ENCODE measurements around the gene CARS2. TPM values are rescaled to one million over a fixed set of nuclear protein-coding genes. Genes with fewer than 3 reads are reported as not detected.

CARS2 gene
- total and polyA plus RNA-seq, 2 of the 8 experiments (the other 6 are each of a cell fraction or from before 2014, with no cell fraction given) = 47.7 to 55.9 TPM

GRCh38 chr13:110616103-110617101 lies 89.5 kb downstream of the CARS2 start:
- Histone ChIP-seq H3K79me1 (ENCODE audit: low read depth, low read length) (peaks cover 8% of the 10 kb centered on the region; the same call in 1 of the 2 replicates), H4K91ac (replicated peaks; ENCODE audit: insufficient read length, low read length) (no peak overlapping the region), H3K56ac (replicated peaks; ENCODE audit: insufficient read length, low read depth, low read length) (no peak overlapping the region), H2BK5ac (ENCODE audit: low read depth, low read length) (no peak overlapping the region; the same call in 1 of the 2 replicates), H3K4me2 (ENCODE audit: insufficient read depth in 1 of 2, low read depth in 2 of 2, low read length in 2 of 2) (peak overlapping the region; percentile 79 to 99), H3K14ac (ENCODE audit: insufficient read length) (no peak overlapping the region), H4K20me1 (replicated peaks in 1 of 2; ENCODE audit: control insufficient read depth in 1 of 2, insufficient read depth in 2 of 2, low read length in 2 of 2) (peaks cover 9 to 18% of the 10 kb centered on the region in 2 experiments), H2BK20ac (ENCODE audit: low read length) (no peak overlapping the region), H3K9ac (replicated peaks in 1 of 4; ENCODE audit: extremely low read depth in 1 of 4, low read depth in 3 of 4, low read length in 3 of 4) (peak overlapping the region; percentile 53 to 93 (median 66)), H3K4ac (replicated peaks; ENCODE audit: insufficient read length, low read depth, low read length) (no peak overlapping the region), H4K8ac (ENCODE audit: extremely low read depth, insufficient read depth, low read length) (peak overlapping the region; percentile 93; the same call in 1 of the 2 replicates), H3K23me2 (ENCODE audit: low read depth, low read length) (peaks cover 7% of the 10 kb centered on the region; the same call in 1 of the 2 replicates), H3K23ac (ENCODE audit: insufficient read length) (no peak overlapping the region), H2BK12ac (ENCODE audit: low read depth, low read length) (peak overlapping the region; percentile 4; the same call in 1 of the 2 replicates), H3K27ac (ENCODE audit: low read depth, low read length) (no peak overlapping the region), H2BK120ac (replicated peaks; ENCODE audit: low read depth, low read length) (no peak overlapping the region), H3K79me2 (ENCODE audit: control insufficient read depth in 1 of 2, insufficient read depth in 2 of 2, low read length in 2 of 2) (peaks cover 13 to 53% of the 10 kb centered on the region in 2 experiments), H3K18ac (ENCODE audit: extremely low read depth, low read length) (peak overlapping the region; percentile 48; the same call in 1 of the 2 replicates), H2AK5ac (ENCODE audit: low read depth, low read length) (peak overlapping the region; percentile 17; the same call in 1 of the 2 replicates), H3K36me3 (ENCODE audit: control insufficient read depth in 2 of 4, insufficient read depth in 4 of 4, low read length in 3 of 4) (no peaks in the 10 kb centered on the region), H4K5ac (ENCODE audit: insufficient read length, low read depth, low read length) (no peak overlapping the region), H3K27me3 (replicated peaks in 1 of 4; ENCODE audit: control insufficient read depth in 3 of 4, extremely low read depth in 1 of 4, insufficient read depth in 3 of 4, low read length in 3 of 4) (peaks cover 0 to 2% (median 0%) of the 10 kb centered on the region in 4 experiments; a peak in 2 of 7 replicates), H3K4me1 (replicated peaks in 1 of 4; ENCODE audit: control insufficient read depth in 3 of 4, insufficient read depth in 4 of 4, low read length in 3 of 4) (peaks cover 5 to 16% (median 8%) of the 10 kb centered on the region in 4 experiments; a peak in 6 of 7 replicates), H3K4me3 (ENCODE audit: extremely low read depth in 1 of 4, insufficient read depth in 2 of 4, low read depth in 3 of 4, low read length in 4 of 4) (peak overlapping the region; percentile 67 to 90 (median 80)), H2AFZ (ENCODE audit: low read length) (no peak overlapping the region), H3K9me3 (ENCODE audit: insufficient read depth in 2 of 2, low read depth in 1 of 2, low read length in 1 of 2) (no peaks in the 10 kb centered on the region), H2BK15ac (ENCODE audit: low read length) (no peak overlapping the region)
- WGBS, 2 experiments (ENCODE audit: extremely low coverage in 1 of 2, insufficient coverage in 1 of 2, insufficient read length in 1 of 2, insufficient replicate concordance in 2 of 2, low coverage in 1 of 2, low lambda C conversion rate in 2 of 2, missing lambda C conversion rate in 1 of 2) = 21% methylated on average over 24 of the region's 37 CpGs; no CpG with 5 or more reads in 1 of the 2 experiments
- FAIRE-seq = no peak
- CTCF ChIA-PET (ENCODE audit: partially characterized antibody) = interaction anchor here (0.8 to 1.6 kb wide), 10 partner anchors 20 to 308 kb away, joined by 3 to 6 read pairs (median 3); no protein-coding TSS in a partner anchor
- POLR2A ChIA-PET (ENCODE audit: partially characterized antibody) = interaction anchor here (1.1 to 2.2 kb wide), 9 partner anchors 9 to 99 kb away, joined by 3 to 6 read pairs (median 3); no protein-coding TSS in a partner anchor
- peak in 1 of 2 experiments; percentile 69 for DNase-seq (ENCODE audit: low read depth in 1 of 2, low spot score in 2 of 2)
- no peak for TF ChIP-seq SP2 (IDR thresholded peaks at IDR 0.05; ENCODE audit: low read length)
- TF ChIP-seq EP300 (IDR thresholded peaks at IDR 0.05; ENCODE audit: borderline replicate concordance in 1 of 2, low read depth in 2 of 2, low read length in 2 of 2) = no peak
- TF ChIP-seq RAD21 (IDR thresholded peaks at IDR 0.05 in 1 of 2, conservative IDR thresholded peaks at IDR 0.05 in 1 of 2; ENCODE audit: low read depth in 2 of 2, low read length in 2 of 2) = peak in 1 of 2 experiments; percentile 19; a peak in 2 of 4 replicates
- no peak for TF ChIP-seq CBX8 (IDR thresholded peaks at IDR 0.05; ENCODE audit: borderline replicate concordance, low read depth, low read length)
- no peak for TF ChIP-seq USF2 (IDR thresholded peaks at IDR 0.05; ENCODE audit: low read length)
- no peak for TF ChIP-seq FOSL1 (IDR thresholded peaks at IDR 0.05; ENCODE audit: insufficient read depth, low read depth, low read length)
- 0 out of 4 replicates have a peak, but pooled peaks of 1 of the 2 experiments have one; percentile 0 for TF ChIP-seq SIN3A (conservative IDR thresholded peaks at IDR 0.05 in 1 of 2, IDR thresholded peaks at IDR 0.05 in 1 of 2; ENCODE audit: low read depth in 1 of 2, low read length in 2 of 2)

Measured in H1 (cell line).